Astrocyte (in vitro differentiated cells and primary cell): Measurements from ENCODE around the gene PKP2. TPM values are rescaled to one million over a fixed set of nuclear protein-coding genes. Genes with fewer than 3 reads are reported as not detected.

Source experiments
- DNase-seq: peaks from one replicate; pipeline ENCODE4 v3.0.0-alpha.2; 2010; ENCODE audit warnings: low read depth
- FAIRE-seq: peaks from 2 replicates; lab custom pipeline; 2011; peaks lifted over from hg19 to GRCh38; lab: Jason Lieb, UNC
- H2AFZ ChIP-seq: 2 replicates; pipeline ENCODE4 v1.6.0; 2012; ENCODE audit warnings: low read depth, low read length, inconsistent platforms
- H3K27ac ChIP-seq: 2 replicates; pipeline ENCODE4 v1.5.1; 2011; ENCODE audit warnings: low read depth, low read length, inconsistent platforms
- H3K27me3 ChIP-seq: 2 replicates; pipeline ENCODE4 v1.6.0; 2011; ENCODE audit warnings: low read length, inconsistent platforms; ENCODE audit not compliant: insufficient read depth
- H3K36me3 ChIP-seq: 2 replicates; pipeline ENCODE4 v1.5.1; 2011; ENCODE audit warnings: low read length, inconsistent platforms; ENCODE audit not compliant: insufficient read depth
- H3K4me1 ChIP-seq: 2 replicates; pipeline ENCODE4 v1.5.1; 2011; ENCODE audit warnings: low read length, inconsistent platforms; ENCODE audit not compliant: insufficient read depth
- H3K4me2 ChIP-seq: 2 replicates; pipeline ENCODE4 v1.6.0; 2012; ENCODE audit warnings: low read length, inconsistent platforms
- H3K4me3 ChIP-seq: 2 replicates; pipeline ENCODE4 v1.5.1; 2011; ENCODE audit warnings: low read depth, mild to moderate bottlenecking, low read length, inconsistent platforms; ENCODE audit not compliant: insufficient read depth
- H3K79me2 ChIP-seq: 2 replicates; pipeline ENCODE4 v1.6.0; 2012; ENCODE audit warnings: mild to moderate bottlenecking, low read length, inconsistent platforms; ENCODE audit not compliant: insufficient read depth
- H3K9ac ChIP-seq: 2 replicates; pipeline ENCODE4 v1.6.0; 2012; ENCODE audit warnings: mild to moderate bottlenecking, low read length, inconsistent platforms
- H3K9me3 ChIP-seq: 2 replicates; pipeline ENCODE4 v1.5.1; 2012; ENCODE audit warnings: low read depth, mild to moderate bottlenecking, low read length, inconsistent platforms; ENCODE audit not compliant: insufficient read depth
- H4K20me1 ChIP-seq: 2 replicates; pipeline ENCODE4 v1.6.0; 2012; ENCODE audit warnings: low read length, inconsistent platforms; ENCODE audit not compliant: insufficient read depth
- H3K27ac Mint-ChIP-seq: one replicate; pipeline ENCODE4 v1.8.0; 2021; ENCODE audit warnings: mild to moderate bottlenecking, mixed read lengths; ENCODE audit not compliant: unreplicated experiment
- H3K27me3 Mint-ChIP-seq: one replicate; pipeline ENCODE4 v1.8.0; 2021; ENCODE audit warnings: low read depth, mixed read lengths; ENCODE audit not compliant: unreplicated experiment
- H3K36me3 Mint-ChIP-seq: one replicate; pipeline ENCODE4 v1.8.0; 2021; ENCODE audit warnings: low read depth, mixed read lengths; ENCODE audit not compliant: unreplicated experiment
- H3K4me1 Mint-ChIP-seq: one replicate; pipeline ENCODE4 v1.8.0; 2021; ENCODE audit warnings: low read depth, mixed read lengths; ENCODE audit not compliant: unreplicated experiment
- H3K4me3 Mint-ChIP-seq: one replicate; pipeline ENCODE4 v1.8.0; 2021; ENCODE audit warnings: mild to moderate bottlenecking, moderate library complexity, mixed read lengths; ENCODE audit not compliant: unreplicated experiment
- H3K9me3 Mint-ChIP-seq: one replicate; pipeline ENCODE4 v1.8.0; 2021; ENCODE audit warnings: mild to moderate bottlenecking, mixed read lengths; ENCODE audit not compliant: unreplicated experiment
- CTCF ChIP-seq: IDR thresholded peaks from 2 replicates; pipeline ENCODE4 v1.5.1; 2011; ENCODE audit warnings: low read depth, mild to moderate bottlenecking, inconsistent platforms, low read length, moderate library complexity; ENCODE audit not compliant: insufficient read depth
- EZH2 ChIP-seq: IDR thresholded peaks from 2 replicates; pipeline ENCODE4 v1.6.1; 2012; ENCODE audit warnings: mild to moderate bottlenecking, low read length, inconsistent platforms; ENCODE audit not compliant: insufficient read depth
- total RNA-seq: library from RNA; stranded (reverse); gene quantifications from 2 replicates; pipeline ENCODE4 v1.2.1, GENCODE V29; 2021

The PKP2 gene
- total RNA-seq, 1 donor from 2014 or later, result 35.4 TPM

- Histone ChIP-seq H3K79me2 (no peaks in the 10 kb centered on the region), H3K4me2 (no peak overlapping the region), H2AFZ (no peak overlapping the region), H3K27ac (no peak overlapping the region), H4K20me1 (no peaks in the 10 kb centered on the region), H3K27me3 (no peaks in the 10 kb centered on the region), H3K4me1 (no peaks in the 10 kb centered on the region), H3K9me3 (no peaks in the 10 kb centered on the region), H3K4me3 (no peak overlapping the region), H3K36me3 (no peaks in the 10 kb centered on the region), H3K9ac (no peak overlapping the region)
- no peak for FAIRE-seq
- TF ChIP-seq EZH2 (no peak), CTCF (no peak)
- Mint-ChIP-seq H3K36me3 (peaks cover 4% of the 10 kb centered on the region), H3K27ac (no peak overlapping the region), H3K27me3 (no peaks in the 10 kb centered on the region), H3K4me3 (no peak overlapping the region), H3K9me3 (peaks cover 2% of the 10 kb centered on the region), H3K4me1 (no peaks in the 10 kb centered on the region)
- no peak for DNase-seq
Measured at GRCh38 chr12:32789446-32789845, 107.1 kb downstream of the PKP2 start.

- Mint-ChIP-seq H3K36me3 (peaks cover 4% of the 10 kb centered on the region), H3K4me3 (no peak overlapping the region)
- no peak overlapping the region for H2AFZ ChIP-seq
Measured at GRCh38 chr12:32788405-32788804, 108.2 kb downstream of the PKP2 start.

More at GRCh38 chr12:32788405-32788804, 108.2 kb downstream of the PKP2 start:
- no peak overlapping the region for H3K4me3 ChIP-seq
- Mint-ChIP-seq H3K9me3 (peaks cover 2% of the 10 kb centered on the region), H3K27ac (no peak overlapping the region), H3K27me3 (no peaks in the 10 kb centered on the region), H3K4me1 (no peaks in the 10 kb centered on the region)
- no peaks in the 10 kb centered on the region for H3K4me1 ChIP-seq
- no peaks in the 10 kb centered on the region for H3K36me3 ChIP-seq
- FAIRE-seq (no peak), DNase-seq (no peak)
- TF ChIP-seq CTCF, result no peak
- TF ChIP-seq EZH2, result no peak
- no peaks in the 10 kb centered on the region for H3K27me3 ChIP-seq
- no peaks in the 10 kb centered on the region for H3K79me2 ChIP-seq
- no peaks in the 10 kb centered on the region for H4K20me1 ChIP-seq
- H3K4me2 ChIP-seq, result no peak overlapping the region
- H3K9me3 ChIP-seq, result no peaks in the 10 kb centered on the region
- H3K27ac ChIP-seq, result no peak overlapping the region
- no peak overlapping the region for H3K9ac ChIP-seq
